GM18867 (cell line): ENCODE data around the gene JAKMIP3.

Source experiments
- ATAC-seq: cut with Tn5 transposase; IDR thresholded peaks from one replicate; pipeline ENCODE4 v1.9.1; 2021; ENCODE audit warnings: mild to moderate bottlenecking, moderate library complexity; ENCODE audit not compliant: unreplicated experiment

Gene JAKMIP3

GRCh38 chr10:132109341-132110110 is 43.8 kb downstream of the JAKMIP3 start:
- no peak for ATAC-seq

GRCh38 chr10:132110111-132110521 is 44.4 kb downstream of the JAKMIP3 start:
- no peak for ATAC-seq

DNA sequence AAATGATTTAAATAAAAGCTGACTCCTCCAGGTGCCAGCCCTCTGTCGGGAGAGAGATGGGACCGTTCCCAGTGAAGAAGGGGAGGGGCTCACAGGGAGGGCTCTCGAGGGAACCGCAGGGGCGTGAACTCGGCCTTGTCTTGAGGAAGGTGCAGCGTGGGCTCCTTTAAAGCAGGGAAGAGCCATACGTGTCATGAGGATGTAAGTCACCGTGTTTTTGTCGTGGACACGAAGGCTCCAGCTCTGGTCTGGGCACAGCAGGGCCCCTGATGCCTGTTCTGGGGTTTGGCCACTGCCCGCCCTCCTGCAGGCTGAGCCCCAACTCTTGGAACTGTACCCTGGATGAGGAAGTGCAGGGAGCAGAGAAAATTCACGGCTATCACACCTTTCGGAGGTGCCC is 45.0 kb downstream of the JAKMIP3 start:
- no peak for ATAC-seq

- ATAC-seq: no peak
Observed at GRCh38 chr10:132111121-132111731, 45.5 kb downstream of the JAKMIP3 start.

DNA sequence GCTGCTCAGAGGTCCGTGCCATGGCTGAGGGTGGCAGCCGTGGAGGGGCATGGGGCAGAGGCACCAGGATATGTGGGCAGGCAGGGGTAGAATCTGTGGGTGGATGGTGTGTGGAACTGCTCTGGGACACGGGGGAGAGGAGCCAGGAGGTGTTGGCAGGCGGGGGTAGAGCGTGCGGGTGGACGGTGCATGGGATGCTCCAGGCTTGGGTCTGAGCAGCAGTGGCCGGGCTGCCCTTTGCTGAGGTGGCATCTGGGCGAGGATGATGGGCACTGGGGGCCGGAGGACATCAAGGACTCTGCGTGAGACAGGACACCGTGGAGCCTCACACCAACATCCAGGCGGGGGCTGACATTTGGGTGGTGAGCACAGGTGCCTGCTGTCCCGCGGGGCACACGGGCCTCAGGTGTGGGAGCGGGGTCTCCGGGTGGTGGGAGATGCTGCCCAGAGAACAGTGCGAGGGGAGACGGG is 46.2 kb downstream of the JAKMIP3 start:
- ATAC-seq: no peak

DNA sequence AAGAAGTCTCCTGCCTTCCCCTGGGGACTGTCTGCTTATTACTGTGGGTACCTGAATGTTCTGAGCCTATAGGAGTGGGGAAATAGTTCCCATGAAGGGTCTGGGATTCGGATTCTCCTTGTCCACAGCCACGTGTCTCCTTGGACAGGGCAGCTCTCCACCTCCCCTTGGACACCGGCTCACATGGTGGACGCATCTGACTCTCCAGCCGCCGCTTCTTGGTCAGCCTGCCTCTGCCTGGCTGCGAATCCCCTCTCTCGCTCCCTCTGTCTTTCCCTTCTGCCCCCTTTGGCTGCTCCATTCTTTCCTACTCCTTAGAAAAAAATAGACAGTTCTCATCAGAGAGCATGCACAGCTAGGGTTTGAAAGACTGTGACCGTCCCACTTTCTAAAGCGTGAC is 46.9 kb downstream of the JAKMIP3 start:
- ATAC-seq: no peak

DNA sequence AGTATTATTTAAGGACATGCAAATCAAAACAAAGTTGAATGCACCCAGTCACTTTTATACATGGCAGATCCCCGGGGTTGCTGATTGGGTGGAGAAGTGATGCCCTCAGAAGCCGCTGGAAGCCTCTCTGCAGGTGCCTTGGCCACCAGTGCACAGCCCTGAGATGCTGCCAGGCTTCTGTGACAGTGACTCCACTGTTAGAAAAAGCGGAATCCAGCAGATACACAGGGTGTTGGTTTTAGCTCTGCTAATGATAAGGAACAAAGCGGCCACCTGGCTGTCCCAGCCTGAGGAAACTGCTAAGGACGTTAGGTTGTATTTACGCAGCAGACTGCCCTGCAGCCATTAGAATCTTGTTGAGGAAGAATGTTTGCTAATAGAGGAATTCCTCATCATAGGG is 47.5 kb downstream of the JAKMIP3 start:
- no peak for ATAC-seq

- no peak for ATAC-seq
Observed at GRCh38 chr10:132113766-132114365, 48.1 kb downstream of the JAKMIP3 start.

GRCh38 chr10:132114953-132115520 is 49.3 kb downstream of the JAKMIP3 start:
- no peak for ATAC-seq
